ENCODE measurements around the gene CREB5.

The CREB5 gene

GRCh38 chr7:28672397-28672797, 260.1 kb downstream of the CREB5 start:
- no peak for DNase-seq (ENCODE audit: low read depth)
- no peak overlapping the region for H3K4me3 ChIP-seq (ENCODE audit: low read length)
- no peak for TF ChIP-seq CTCF (conservative IDR thresholded peaks at IDR 0.05; ENCODE audit: low read length)

GRCh38 chr7:28674359-28674782, 262.1 kb downstream of the CREB5 start:
- TF ChIP-seq CTCF (conservative IDR thresholded peaks at IDR 0.05; ENCODE audit: low read length) = no peak
- DNase-seq (ENCODE audit: low read depth) = no peak
- no peak overlapping the region for H3K4me3 ChIP-seq (ENCODE audit: low read length)

- no peak overlapping the region for H3K4me3 ChIP-seq (ENCODE audit: low read length)
- TF ChIP-seq CTCF (conservative IDR thresholded peaks at IDR 0.05; ENCODE audit: low read length) = no peak
- DNase-seq (ENCODE audit: low read depth) = no peak
Observed at GRCh38 chr7:28675429-28675828, 263.1 kb downstream of the CREB5 start.

- H3K4me3 ChIP-seq (ENCODE audit: low read length) = no peak overlapping the region
- no peak for DNase-seq (ENCODE audit: low read depth)
- TF ChIP-seq CTCF (conservative IDR thresholded peaks at IDR 0.05; ENCODE audit: low read length) = no peak
Observed at GRCh38 chr7:28677668-28678067, 265.4 kb downstream of the CREB5 start.

- no peak for DNase-seq (ENCODE audit: low read depth)
- no peak overlapping the region for H3K4me3 ChIP-seq (ENCODE audit: low read length)
- TF ChIP-seq CTCF (conservative IDR thresholded peaks at IDR 0.05; ENCODE audit: low read length) = no peak
Observed at GRCh38 chr7:28678431-28678965, 266.2 kb downstream of the CREB5 start.

GRCh38 chr7:28681693-28682310, 269.5 kb downstream of the CREB5 start:
- TF ChIP-seq CTCF (conservative IDR thresholded peaks at IDR 0.05; ENCODE audit: low read length) = no peak
- DNase-seq (ENCODE audit: low read depth) = no peak
- H3K4me3 ChIP-seq (ENCODE audit: low read length) = no peak overlapping the region

- no peak for DNase-seq (ENCODE audit: low read depth)
- TF ChIP-seq CTCF (conservative IDR thresholded peaks at IDR 0.05; ENCODE audit: low read length) = no peak
- H3K4me3 ChIP-seq (ENCODE audit: low read length) = no peak overlapping the region
Observed at GRCh38 chr7:28682801-28683200, 270.5 kb downstream of the CREB5 start.
